B cell (primary cell): Measurements from ENCODE around the gene NIPAL3.

ENCODE experiments used
- CTCF ChIP-seq: fragments of 200-600 bp; IDR thresholded peaks from one replicate; pipeline ENCODE4 v1.8.0; 2022; ENCODE audit warnings: antibody characterized with exemption, mild to moderate bottlenecking
- EZH2 ChIP-seq: IDR thresholded peaks from 2 replicates; pipeline ENCODE4 v1.6.1; 2012; ENCODE audit warnings: borderline replicate concordance, low read depth, mild to moderate bottlenecking, moderate library complexity, low read length; ENCODE audit not compliant: insufficient read depth, poor library complexity, severe bottlenecking

- TF ChIP-seq CTCF (no peak), EZH2 (no peak)
These were observed 37.4 kb downstream of the NIPAL3 start for GRCh38 chr1:24452922-24453485.
